Loucy (cell line): Measurements from ENCODE around the gene DHRS11.

Experiments used
- H2AFZ ChIP-seq: fragments of 200-600 bp; sonication (generic); 2 replicates; pipeline ENCODE4 v1.6.0; 2016; ENCODE audit warnings: antibody characterized with exemption, mild to moderate bottlenecking, low read length, moderate library complexity
- H3F3A ChIP-seq: fragments of 200-600 bp; 2 replicates; pipeline ENCODE4 v1.6.0; 2016; ENCODE audit warnings: antibody characterized with exemption, low read depth, mild to moderate bottlenecking
- H3K27me3 ChIP-seq: fragments of 200-600 bp; sonication (generic); 2 replicates; pipeline ENCODE4 v1.6.1; 2014; ENCODE audit warnings: low read length, mild to moderate bottlenecking; ENCODE audit not compliant: insufficient read depth, poor library complexity, severe bottlenecking
- H3K36me3 ChIP-seq: fragments of 200-600 bp; sonication (generic); 2 replicates; pipeline ENCODE4 v1.6.1; 2016; ENCODE audit warnings: low read length; ENCODE audit not compliant: insufficient read depth
- H3K4me1 ChIP-seq: fragments of 200-600 bp; sonication (generic); 2 replicates; pipeline ENCODE4 v1.5.1; 2014; ENCODE audit warnings: low read length, mild to moderate bottlenecking; ENCODE audit not compliant: insufficient read depth, poor library complexity, severe bottlenecking
- H3K4me2 ChIP-seq: fragments of 200-600 bp; sonication (generic); 2 replicates; pipeline ENCODE4 v1.6.0; 2014; ENCODE audit warnings: antibody characterized with exemption, low read length, low read depth, mild to moderate bottlenecking; ENCODE audit not compliant: poor library complexity, severe bottlenecking
- H3K4me3 ChIP-seq: fragments of 200-600 bp; sonication (generic); 2 replicates; pipeline ENCODE4 v1.5.1; 2014; ENCODE audit warnings: low read length, mild to moderate bottlenecking, mixed read lengths; ENCODE audit not compliant: poor library complexity, severe bottlenecking
- H3K79me2 ChIP-seq: fragments of 200-600 bp; sonication (generic); 2 replicates; pipeline ENCODE4 v1.6.1; 2014; ENCODE audit warnings: low read length; ENCODE audit not compliant: insufficient read depth
- H3K9ac ChIP-seq: fragments of 200-600 bp; sonication (generic); 2 replicates; pipeline ENCODE4 v1.6.0; 2014; ENCODE audit warnings: mild to moderate bottlenecking, low read depth, low read length, moderate library complexity; ENCODE audit not compliant: poor library complexity, severe bottlenecking
- H3K9me2 ChIP-seq: fragments of 200-600 bp; sonication (generic); replicated peaks from 2 replicates; pipeline ENCODE4 v1.6.1; 2016; ENCODE audit warnings: low read depth, low read length, mixed read lengths
- H3K9me3 ChIP-seq: fragments of 200-600 bp; sonication (generic); 2 replicates; pipeline ENCODE4 v1.6.1; 2014; ENCODE audit warnings: mild to moderate bottlenecking, antibody characterized with exemption, low read length, low read depth; ENCODE audit not compliant: insufficient read depth
- H4K20me1 ChIP-seq: fragments of 200-600 bp; sonication (generic); 2 replicates; pipeline ENCODE4 v1.6.0; 2014; ENCODE audit warnings: antibody characterized with exemption, low read length, mild to moderate bottlenecking; ENCODE audit not compliant: insufficient read depth, poor library complexity, severe bottlenecking
- EZH2phosphoT487 ChIP-seq: fragments of 200-600 bp; IDR thresholded peaks from 2 replicates; pipeline ENCODE4 v1.6.1; 2018; ENCODE audit warnings: antibody characterized with exemption, mild to moderate bottlenecking, moderate library complexity, borderline replicate concordance
- TF ChIP-seq, protein P1 (sequence below): fragments of 200-600 bp; sonication (generic); conservative IDR thresholded peaks from 2 replicates; pipeline ENCODE4 v1.5.1; 2014; ENCODE audit warnings: mild to moderate bottlenecking, antibody characterized with exemption, low read length

Gene DHRS11

GRCh38 chr17:36641331-36641876 lies 49.7 kb downstream of the DHRS11 start:
- Histone ChIP-seq H3K4me3 (no peak overlapping the region), H3K27me3 (no peaks in the 10 kb centered on the region), H3K4me1 (peaks cover 18% of the 10 kb centered on the region), H2AFZ (no peak overlapping the region), H3K9me2 (no peaks in the 10 kb centered on the region), H3K9me3 (no peaks in the 10 kb centered on the region), H3F3A (no peaks in the 10 kb centered on the region), H3K79me2 (no peaks in the 10 kb centered on the region), H4K20me1 (no peaks in the 10 kb centered on the region), H3K9ac (no peak overlapping the region), H3K36me3 (no peaks in the 10 kb centered on the region), H3K4me2 (no peak overlapping the region)
- TF ChIP-seq, protein P1, sequence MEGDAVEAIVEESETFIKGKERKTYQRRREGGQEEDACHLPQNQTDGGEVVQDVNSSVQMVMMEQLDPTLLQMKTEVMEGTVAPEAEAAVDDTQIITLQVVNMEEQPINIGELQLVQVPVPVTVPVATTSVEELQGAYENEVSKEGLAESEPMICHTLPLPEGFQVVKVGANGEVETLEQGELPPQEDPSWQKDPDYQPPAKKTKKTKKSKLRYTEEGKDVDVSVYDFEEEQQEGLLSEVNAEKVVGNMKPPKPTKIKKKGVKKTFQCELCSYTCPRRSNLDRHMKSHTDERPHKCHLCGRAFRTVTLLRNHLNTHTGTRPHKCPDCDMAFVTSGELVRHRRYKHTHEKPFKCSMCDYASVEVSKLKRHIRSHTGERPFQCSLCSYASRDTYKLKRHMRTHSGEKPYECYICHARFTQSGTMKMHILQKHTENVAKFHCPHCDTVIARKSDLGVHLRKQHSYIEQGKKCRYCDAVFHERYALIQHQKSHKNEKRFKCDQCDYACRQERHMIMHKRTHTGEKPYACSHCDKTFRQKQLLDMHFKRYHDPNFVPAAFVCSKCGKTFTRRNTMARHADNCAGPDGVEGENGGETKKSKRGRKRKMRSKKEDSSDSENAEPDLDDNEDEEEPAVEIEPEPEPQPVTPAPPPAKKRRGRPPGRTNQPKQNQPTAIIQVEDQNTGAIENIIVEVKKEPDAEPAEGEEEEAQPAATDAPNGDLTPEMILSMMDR: no peak
- TF ChIP-seq EZH2phosphoT487: no peak

DNA sequence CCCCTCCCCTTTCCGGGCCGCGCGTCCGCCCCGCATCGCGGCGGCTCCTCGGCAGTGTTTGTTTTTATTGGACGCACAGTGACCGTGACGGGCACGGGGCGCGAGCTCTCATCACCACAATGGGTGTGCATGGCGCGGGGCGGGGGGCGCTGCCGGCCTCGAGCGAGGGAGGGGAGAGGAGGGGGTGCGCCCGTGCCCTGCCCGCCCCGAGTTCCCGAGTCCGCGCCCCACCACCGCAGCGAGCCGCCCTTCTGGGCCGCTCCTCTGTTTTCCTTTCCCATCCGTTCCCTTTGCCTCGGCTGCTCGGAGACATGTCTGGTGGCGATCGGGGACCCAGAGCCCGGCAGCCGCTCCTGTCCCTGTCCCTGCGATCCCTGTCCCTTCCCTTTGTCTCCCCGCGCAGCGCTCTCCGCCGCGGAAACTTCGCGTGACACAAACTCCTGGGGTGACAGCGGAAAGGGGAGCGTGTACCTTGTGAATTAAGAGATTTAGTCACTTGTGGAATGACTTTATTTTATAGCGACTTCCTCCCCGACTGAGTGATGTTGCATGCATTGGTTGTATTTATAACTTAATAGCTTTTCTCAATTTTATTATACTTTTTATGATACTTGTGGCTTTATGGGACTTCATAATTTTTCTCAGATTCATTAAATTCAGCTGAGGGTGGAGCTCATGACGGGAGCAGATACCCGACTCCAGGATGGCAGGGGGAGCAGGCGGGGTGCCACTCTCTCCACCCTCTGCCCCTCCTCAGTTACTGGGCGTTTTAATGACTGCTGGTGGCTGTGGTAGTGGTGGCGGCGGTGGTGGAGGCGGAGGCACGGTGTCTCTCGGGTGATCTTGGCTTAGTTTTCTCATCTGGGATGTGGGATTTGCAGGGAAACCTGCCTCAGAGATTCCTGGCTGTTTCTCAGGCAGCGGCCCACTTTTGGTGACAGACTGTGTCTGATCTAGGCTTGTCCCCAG lies 50.5 kb downstream of the DHRS11 start:
- Histone ChIP-seq H3K79me2 (no peaks in the 10 kb centered on the region), H2AFZ (peak overlapping the region; percentile 49; the same call in 1 of the 2 replicates), H3F3A (no peaks in the 10 kb centered on the region), H3K9me2 (no peaks in the 10 kb centered on the region), H4K20me1 (no peaks in the 10 kb centered on the region), H3K4me3 (peak overlapping the region; percentile 39), H3K27me3 (no peaks in the 10 kb centered on the region), H3K36me3 (no peaks in the 10 kb centered on the region), H3K9me3 (no peaks in the 10 kb centered on the region), H3K9ac (peak overlapping the region; percentile 16), H3K4me2 (peak overlapping the region; percentile 53), H3K4me1 (peaks cover 18% of the 10 kb centered on the region)
- TF ChIP-seq EZH2phosphoT487: no peak
- TF ChIP-seq, protein P1: no peak

DNA sequence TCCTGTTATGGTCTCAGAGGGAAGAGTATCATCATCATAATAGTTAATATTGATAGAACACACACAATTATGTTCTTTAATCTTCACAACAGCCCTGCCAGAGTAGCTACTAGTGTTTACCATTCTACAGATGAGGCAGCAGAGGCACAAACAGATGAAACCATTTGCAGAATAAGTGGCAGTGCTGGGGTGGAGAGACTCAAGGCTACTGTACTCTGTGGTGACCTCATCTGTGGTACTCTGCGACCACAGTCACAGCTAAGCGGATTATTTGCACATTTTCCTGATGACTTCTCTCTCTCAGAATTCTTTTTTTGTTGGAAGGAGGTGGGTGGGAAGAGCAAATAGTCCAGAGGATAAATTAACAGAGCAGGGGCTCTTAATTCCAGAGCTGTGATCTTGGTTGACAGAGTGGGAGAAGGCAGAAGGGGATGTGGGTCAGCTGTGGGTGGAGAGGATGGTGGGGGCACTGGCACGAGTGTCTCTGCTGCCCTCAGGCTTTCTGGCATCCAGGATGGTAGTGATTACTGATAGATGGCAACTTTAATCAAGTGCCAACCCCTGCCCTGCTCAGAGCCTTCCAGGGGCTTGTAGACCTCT lies 51.5 kb downstream of the DHRS11 start:
- Histone ChIP-seq H3K4me1 (peaks cover 18% of the 10 kb centered on the region), H3F3A (no peaks in the 10 kb centered on the region), H3K9me2 (no peaks in the 10 kb centered on the region), H3K79me2 (no peaks in the 10 kb centered on the region), H2AFZ (peak overlapping the region; percentile 49), H3K9me3 (no peaks in the 10 kb centered on the region), H4K20me1 (no peaks in the 10 kb centered on the region), H3K9ac (peak overlapping the region; percentile 16), H3K4me2 (peak overlapping the region; percentile 53), H3K27me3 (no peaks in the 10 kb centered on the region), H3K36me3 (no peaks in the 10 kb centered on the region), H3K4me3 (peak overlapping the region; percentile 39)
- TF ChIP-seq EZH2phosphoT487: no peak
